DOHH2 (cell line): Measurements from ENCODE around the gene KLKB1.

Experiments used
- EZH2phosphoT487 ChIP-seq: fragments of 200-600 bp; sonication (generic); IDR thresholded peaks from 2 replicates; pipeline ENCODE4 v1.6.1; 2017; ENCODE audit warnings: borderline replicate concordance, mild to moderate bottlenecking, antibody characterized with exemption, low read length, moderate library complexity, mixed read lengths
- TF ChIP-seq, protein P1 (sequence below): fragments of 200-600 bp; sonication (generic); IDR thresholded peaks from one replicate; pipeline ENCODE4 v1.5.1; 2014; ENCODE audit warnings: antibody characterized with exemption, mild to moderate bottlenecking, low read depth, low read length; ENCODE audit not compliant: poor library complexity, severe bottlenecking

- TF ChIP-seq, protein P1, sequence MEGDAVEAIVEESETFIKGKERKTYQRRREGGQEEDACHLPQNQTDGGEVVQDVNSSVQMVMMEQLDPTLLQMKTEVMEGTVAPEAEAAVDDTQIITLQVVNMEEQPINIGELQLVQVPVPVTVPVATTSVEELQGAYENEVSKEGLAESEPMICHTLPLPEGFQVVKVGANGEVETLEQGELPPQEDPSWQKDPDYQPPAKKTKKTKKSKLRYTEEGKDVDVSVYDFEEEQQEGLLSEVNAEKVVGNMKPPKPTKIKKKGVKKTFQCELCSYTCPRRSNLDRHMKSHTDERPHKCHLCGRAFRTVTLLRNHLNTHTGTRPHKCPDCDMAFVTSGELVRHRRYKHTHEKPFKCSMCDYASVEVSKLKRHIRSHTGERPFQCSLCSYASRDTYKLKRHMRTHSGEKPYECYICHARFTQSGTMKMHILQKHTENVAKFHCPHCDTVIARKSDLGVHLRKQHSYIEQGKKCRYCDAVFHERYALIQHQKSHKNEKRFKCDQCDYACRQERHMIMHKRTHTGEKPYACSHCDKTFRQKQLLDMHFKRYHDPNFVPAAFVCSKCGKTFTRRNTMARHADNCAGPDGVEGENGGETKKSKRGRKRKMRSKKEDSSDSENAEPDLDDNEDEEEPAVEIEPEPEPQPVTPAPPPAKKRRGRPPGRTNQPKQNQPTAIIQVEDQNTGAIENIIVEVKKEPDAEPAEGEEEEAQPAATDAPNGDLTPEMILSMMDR, result no peak
- TF ChIP-seq EZH2phosphoT487, result no peak
Measured at GRCh38 chr4:186234367-186234766, 7.1 kb downstream of the KLKB1 start.
